Neural progenitor cell (in vitro differentiated cells): Measurements from ENCODE around the gene PHF20.

Experiments
- CTCF ChIP-seq: fragments of 200-600 bp; sonication (generic); IDR thresholded peaks from 2 replicates; pipeline ENCODE4 v1.5.1; 2017; ENCODE audit warnings: antibody characterized with exemption, mild to moderate bottlenecking
- EZH2phosphoT487 ChIP-seq: fragments of 200-600 bp; sonication (generic); IDR thresholded peaks from 2 replicates; pipeline ENCODE4 v1.6.1; 2017; ENCODE audit warnings: antibody characterized with exemption

GRCh38 chr20:35972462-35972861 lies 200.6 kb downstream of the PHF20 start:
- TF ChIP-seq CTCF (no peak), EZH2phosphoT487 (no peak)
